ENCODE data around the gene FGFR2.

GRCh38 chr10:121609426-121610380, 11.5 kb upstream of the FGFR2 start:
- TF ChIP-seq GATA3 (IDR thresholded peaks at IDR 0.05; ENCODE audit: low read depth, low read length): no peak
- no peak for TF ChIP-seq GATA2 (IDR thresholded peaks at IDR 0.05; ENCODE audit: low read depth, low read length)
